ENCODE measurements around the gene MRPL34. TPM values are rescaled to one million over a fixed set of nuclear protein-coding genes. Genes with fewer than 3 reads are reported as not detected.

Gene MRPL34
- total RNA-seq, 1 donor from 2014 or later: 87.2 TPM

DNA sequence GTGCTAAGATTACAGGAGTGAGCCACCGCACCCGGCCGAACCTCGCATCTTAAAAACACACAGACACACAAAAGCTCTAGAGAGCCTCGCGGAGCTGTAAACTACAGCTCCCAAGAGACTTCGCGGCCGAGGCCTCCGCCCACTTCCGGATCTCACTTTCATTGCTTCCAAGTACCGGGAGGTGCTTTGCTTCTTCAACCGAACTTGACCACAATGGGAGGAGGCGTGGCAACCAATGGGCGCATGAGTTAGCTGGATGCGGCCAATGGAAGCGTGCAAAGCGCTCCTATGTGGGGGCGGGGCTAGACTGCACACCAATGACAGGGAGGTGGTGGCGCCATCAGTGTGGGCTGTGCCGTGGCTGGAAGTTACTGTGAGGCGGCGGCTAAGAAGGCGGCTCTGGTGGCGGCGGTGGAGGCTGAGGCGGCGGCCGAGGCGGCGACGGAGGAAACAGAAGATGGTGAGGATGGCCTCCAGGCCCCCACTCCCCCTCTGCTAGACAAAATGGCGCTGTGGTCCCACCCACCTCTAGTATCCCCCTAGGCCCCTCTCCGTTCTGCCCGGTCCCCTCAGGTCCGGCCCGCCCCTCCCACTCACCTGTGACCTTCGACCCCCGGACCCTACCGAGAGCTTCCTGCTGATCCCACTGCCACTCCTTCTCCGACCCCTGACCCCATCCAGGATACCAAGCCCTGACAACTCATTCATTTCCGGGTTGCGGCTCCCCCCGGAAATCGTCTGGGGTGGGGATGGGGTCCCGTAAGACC, 3.7 kb downstream of the MRPL34 start, which contains the start of gene DDA1:
TSS of gene DDA1 (plus strand) at position 366 of the 767 bp plus-strand sequence. CDS start at position 458, 92 bp downstream.
- DNase-seq (ENCODE audit: low read depth): peak; percentile 100

DNA sequence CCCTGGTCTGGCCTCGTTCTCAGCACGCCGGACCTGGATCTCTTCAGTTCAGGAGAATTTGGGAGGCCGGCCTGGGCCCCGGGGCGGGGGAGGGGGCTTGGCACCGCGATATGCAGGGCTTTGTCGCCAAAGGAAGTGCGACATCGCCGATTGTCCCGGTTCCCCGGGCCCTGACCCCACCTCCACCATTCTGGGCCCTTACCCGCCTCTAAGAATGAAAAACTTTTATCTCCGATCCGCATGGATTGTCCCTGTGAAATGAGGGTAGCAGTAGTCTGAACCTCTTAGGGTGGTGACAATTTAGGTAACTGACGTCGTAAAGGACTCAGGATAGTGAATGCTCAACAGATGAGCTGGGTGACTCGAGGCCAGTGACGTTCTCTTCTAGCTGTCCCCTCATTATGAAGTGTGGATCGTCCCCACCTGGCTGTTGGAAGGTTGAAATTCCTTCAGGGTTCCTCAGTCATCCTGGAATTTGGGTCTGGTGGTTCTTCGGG, 4.3 kb downstream of the MRPL34 start:
- DNase-seq (ENCODE audit: low read depth): no peak

DNA sequence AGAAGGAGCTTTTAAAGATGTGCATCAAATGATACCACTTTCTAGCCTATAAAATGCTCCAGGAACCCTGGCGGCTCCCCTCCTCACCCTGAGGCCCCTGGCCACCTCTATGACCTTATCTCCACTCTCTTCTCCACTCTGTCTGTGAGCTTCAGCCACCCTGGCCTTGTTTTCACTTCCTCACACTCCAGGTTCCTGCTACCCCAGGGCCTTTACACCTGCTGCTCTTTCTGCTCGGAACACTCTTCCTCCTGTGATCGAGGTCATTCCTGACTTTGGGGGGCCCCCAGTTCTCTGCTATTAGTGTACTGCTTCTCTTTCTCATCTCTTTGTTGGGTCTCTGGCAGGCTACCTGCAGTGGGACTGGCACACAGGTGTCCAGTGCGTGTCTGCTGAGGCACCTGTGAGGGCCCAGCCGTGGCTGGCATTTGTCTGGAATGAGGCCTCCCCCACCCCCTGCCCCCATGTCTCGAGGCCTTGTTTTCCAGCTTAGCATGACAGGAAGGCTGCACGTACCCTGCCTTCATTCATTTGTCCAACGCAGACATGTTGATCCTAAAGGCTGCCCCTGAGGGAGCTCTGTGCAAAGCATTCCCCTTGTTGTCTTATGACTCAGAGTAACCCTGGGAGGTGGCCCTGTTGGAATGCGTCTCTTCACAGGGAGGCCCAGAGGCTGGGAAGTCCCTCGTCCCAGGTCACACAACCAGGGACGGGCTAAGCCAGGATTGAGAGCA, 6.0 kb downstream of the MRPL34 start:
- DNase-seq (ENCODE audit: low read depth): peak; percentile 48

DNA sequence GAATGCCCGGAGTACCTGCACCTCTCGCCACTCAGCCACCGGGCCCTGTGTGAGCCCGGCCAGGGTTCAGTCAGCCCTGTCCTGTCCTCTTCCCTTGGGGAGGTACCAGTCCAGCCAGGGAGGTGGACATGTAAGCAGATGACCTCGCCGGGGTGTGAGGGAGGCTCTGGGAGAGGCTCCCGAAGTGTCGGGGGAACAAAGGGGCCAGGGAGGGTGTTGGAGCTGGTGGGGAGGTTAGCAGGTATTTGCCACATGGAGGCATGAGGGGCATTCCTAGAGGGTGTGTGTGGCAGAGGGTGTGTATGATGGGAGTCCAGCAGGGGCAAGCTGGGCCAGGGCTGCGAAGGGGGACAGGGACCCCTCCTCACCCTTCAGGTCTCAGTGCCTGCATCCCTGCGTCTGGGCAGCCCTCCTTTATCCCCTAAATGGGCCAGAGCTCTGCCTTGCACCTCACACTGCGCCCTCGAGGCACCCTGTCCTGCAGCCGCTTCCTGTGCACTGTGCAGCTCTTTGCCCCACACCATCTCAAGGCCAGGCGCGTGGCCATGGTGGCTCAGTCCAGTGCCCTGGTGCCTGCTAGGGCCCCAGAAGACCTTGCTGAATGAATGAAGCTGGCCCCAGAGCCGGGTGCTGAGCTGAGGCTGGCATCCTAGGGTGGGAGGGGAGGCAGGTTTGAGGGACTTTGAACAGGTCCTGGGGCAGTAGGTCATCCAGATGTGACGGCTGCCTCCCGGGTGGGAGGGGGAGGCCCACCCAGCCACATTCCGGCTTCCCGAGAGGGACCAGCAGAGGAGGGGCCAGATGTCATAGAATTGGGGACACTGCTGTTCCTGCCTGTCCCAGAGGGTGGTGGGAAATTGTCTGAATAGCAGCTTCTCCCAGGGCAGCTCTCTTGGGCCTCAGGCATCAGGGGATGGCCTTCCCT, 6.8 kb downstream of the MRPL34 start:
- no peak for DNase-seq (ENCODE audit: low read depth)

DNA sequence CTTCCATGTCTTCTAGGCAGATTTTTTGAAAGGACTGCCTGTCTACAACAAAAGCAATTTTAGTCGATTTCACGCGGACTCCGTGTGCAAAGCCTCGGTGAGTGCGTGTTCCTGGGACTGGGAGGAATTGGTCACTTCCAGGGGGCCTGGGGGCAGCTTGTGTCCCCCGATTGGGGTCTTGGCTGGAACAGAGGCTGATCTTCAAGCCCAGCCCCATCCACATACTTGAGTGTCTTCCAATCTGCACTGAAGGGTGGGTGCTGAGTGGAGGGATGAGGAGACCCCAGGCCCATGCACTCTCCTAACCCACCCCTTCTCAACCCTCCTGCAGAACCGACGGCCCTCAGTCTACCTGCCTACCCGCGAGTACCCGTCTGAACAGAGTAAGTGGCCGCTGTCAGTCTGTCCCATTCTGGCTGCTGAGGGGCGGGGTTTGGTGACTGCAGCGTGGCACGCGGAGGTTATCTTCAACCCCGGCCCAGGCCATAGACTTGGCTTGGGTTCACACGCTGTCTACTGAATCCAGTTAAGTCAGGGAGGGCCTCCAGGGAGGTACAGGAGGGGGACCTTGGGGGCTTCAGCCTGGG, 8.4 kb downstream of the MRPL34 start:
- DNase-seq (ENCODE audit: low read depth): no peak

DNA sequence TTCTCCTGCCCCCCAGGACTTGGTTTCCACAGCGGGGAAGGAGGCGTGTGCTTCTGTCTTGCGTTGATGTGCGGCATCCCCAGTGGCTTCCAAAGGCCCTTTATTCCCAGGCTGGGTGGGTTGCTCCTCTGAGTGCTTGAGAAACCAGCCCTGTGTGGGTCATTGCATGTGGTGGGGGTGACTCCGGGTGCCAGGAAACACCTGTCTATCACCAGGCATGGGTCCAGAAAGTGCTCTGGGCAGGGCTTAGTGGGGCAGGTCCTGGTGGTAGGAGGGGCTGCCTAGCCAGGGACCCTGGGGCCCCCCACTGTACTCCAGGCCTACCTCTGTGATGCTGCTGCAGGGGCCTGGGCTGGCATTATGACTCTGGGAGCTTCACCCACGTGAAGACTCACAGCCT, 13.3 kb downstream of the MRPL34 start:
- DNase-seq (ENCODE audit: low read depth): no peak

DNA sequence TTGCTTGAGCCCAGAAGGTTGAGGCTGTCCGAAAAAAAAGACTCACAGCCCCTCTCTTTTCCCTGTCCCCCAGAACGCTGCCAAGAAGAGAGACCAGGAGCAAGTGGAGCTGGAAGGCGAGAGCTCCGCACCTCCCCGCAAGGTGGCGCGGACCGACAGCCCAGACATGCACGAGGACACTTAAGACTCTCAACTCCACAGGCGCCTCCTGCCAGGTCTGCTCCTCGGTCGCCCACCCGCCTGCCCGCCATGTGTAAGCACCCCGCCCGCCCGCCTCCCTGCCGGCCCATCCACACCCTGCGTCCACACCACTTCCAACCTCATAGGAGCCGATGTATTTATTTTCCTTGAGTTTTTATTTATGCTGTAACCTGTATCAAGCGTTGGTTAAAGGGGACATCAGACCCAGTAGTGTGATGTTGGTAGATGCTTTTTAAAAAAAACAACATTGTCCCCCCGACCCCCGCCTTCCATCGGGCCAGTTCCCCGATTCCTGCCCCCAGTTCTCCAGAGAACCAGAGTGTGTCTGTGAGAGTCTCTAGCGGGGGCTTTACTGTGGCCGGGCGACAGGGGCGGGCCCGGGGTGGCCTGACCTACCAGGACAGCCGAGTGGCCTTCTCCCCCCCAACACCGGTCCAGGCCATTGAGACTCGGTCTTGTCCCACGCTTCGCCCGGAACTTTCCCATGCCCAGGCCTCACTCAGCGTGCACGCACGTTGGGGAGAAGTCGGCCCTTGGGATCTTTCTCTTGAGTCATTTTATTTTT, 14.0 kb downstream of the MRPL34 start:
- DNase-seq (ENCODE audit: low read depth): no peak

DNA sequence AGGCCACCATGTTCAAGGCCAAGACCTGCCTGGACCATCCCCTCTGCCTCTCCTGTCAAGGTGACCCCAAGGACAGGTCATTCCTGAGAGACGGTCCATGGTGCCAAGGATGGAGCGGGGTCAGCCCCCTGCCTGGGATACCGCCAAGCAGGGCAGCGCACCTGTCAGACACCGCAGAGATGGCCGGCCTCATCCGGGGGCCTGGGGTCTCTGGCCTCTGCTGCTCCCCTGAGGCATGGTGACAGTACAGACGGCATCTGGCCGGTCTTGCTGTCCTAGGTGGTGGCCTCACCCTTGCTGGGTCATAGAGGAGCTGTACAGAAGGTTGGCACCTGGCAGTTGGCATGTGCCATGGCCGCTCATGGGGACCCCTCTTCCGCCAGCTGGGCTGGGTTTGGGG, 14.8 kb downstream of the MRPL34 start:
- no peak for DNase-seq (ENCODE audit: low read depth)

DNA sequence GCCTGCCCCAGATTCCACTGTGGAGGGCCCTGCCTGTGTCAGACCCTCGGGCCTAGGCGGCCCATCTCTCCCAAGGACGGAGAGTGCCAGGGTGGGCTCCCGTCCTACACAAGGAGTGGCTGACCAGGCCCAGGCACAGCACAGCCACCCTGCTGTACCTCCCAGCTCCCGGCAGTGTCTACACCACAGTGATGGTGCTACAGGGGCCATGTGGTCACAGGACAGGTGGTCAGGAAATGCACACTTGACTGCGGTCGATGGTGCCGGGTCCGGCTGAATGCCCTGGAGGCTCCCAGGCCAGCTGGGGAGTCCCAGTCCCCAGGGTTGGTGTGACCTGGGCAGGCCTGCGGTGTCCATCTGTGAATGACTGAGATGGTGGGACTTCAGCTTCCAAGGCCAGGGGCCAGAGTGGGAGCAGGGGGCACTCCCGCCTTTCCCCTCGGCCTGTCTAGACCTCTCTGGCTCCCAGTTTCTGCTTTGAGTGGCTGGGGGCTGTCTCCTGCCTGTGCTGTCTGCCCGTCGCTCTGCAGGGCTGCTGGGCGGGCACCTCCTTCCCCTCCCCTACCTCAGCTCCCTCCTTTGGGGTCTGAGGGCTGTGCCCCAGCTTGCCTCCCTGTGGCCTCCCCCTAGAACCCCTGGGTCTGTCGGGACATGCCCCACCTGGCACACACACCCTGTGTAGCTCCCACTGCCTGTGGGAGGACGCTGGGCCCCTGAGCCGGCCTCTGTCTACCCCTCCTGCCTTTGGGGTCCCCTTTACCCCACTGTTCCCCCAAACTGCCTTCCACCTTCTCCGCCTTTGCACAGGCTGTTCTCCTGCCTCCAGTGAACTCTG, 16.2 kb downstream of the MRPL34 start:
- no peak for DNase-seq (ENCODE audit: low read depth)

DNA sequence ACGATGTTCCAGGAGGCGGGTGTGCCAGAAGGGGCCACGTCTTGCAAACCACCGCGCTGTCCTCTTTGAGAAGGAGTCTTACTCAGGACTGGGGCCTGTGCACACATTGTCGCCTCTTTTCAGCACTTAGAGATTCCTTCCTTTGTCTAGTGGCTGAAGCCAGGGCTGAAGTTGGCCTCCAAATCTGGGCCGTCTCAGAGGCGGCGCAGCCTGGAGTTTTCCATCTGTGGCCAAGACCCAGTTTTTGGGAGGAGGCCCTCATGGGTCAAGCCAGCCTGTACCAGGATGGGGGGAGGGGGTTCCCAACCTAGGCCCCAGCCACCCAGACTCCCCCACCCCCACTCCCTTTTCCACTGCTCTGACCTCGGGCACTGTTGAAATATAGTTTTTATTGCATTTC, 17.2 kb downstream of the MRPL34 start:
- no peak for DNase-seq (ENCODE audit: low read depth)

DNA sequence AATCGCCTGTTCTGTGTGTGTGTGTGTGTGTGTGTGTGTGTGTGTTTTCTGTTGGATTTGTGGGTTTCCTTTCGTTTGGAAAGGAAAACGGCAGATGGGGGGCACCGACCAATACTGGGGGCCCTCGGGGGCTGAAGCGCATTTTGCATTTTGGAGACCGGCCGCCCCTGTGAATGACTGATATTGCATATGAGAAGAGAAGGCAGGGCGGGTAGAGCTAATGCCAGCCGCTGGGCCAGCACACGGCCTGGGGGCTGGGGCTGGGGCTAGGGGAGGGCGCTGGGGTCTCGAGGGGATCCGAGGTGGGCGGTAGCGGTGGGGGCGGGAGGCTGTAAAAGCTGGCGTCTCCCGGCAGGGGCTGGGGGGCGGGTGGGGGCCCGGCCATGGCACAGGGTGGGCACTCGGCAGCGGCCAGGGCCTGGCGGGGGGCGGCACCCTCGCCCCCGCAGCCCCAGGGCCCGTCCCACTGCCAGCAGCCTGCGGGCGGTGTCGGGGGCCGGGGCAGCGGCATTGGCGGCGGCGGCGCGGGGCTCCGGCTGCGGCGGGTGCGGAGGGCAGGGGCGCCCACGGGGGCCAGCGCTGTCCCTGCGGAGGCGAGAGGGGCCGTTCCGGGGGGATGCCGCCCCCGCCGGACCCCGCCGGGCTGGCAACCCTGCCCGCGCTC, 17.8 kb downstream of the MRPL34 start:
- no peak for DNase-seq (ENCODE audit: low read depth)

DNA sequence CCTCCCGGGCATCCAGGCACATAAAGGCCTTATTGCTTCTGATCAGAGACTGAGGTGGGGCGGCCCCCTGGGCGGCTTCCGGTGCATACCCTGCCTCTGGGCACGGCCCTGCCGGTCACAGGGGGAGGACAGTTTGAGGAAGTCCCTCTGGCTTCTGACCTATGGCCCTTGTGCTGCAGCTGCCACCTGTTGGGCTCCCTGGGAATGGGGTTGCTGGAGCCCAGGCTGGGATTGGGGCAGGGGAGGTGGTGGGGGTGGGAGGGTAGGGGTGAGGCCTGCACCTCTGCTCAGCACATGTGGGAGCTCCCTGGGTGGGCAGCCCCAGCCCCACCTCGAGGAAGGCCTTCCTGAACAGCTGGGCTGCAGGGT, 18.3 kb downstream of the MRPL34 start:
- DNase-seq (ENCODE audit: low read depth): no peak

DNA sequence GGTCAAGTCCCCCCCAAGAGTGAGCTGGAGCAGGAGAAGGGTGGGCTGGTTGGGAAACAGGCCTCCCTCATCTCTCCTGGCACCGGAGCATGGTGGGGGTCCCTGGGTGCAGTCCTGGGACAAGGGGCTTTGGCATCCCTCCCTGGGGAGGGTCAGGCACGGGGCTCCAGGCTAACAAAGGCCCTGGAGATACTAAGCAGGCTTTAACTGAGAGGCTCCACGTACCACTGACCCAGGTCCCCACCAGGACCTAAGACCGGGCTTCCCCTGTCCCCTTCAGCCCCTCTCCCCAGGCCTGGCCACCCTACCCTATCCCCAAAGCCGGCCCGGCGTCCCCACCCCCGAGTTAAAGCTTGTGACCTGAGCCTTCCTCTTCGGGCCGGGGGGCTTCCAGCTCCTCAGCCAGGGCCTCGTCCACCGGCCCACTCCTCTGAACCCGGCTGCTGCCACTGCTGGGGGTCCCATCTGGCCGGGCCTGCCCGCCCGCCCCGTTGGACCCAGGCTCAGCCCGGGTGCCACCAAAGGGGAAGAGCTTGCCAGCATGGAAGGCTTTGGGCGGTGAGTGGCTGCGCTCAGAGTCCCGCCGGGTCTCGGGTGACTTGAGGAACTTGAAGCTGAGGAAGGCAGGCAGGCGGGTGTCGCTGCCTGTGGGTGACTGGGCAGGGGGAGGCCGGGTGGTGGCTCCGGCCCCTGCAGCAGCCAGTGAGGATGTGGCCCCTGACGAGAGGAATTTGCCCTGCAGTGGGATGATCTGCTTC, 18.9 kb downstream of the MRPL34 start:
- DNase-seq (ENCODE audit: low read depth): no peak

DNA sequence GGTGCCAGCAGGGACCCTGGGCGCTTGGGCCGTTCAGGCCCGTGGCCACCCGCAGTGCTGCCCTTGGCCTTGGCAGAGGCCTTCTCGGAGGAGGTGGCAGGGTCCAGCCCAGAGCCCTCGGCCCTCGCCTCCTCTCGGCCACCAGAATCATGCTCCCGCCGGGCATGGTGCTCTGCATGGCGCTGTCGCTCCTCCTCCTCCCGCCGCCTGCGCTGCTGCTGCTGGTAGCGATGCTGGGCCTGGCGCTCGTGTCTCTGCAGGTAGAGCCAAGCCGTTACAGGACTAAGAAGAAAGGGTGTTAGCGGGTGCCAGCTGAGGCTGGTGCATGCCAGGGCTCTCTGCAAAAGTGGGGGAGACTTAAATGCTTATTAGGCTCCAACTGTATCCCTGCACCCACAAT, 19.5 kb downstream of the MRPL34 start:
- DNase-seq (ENCODE audit: low read depth): no peak

DNA sequence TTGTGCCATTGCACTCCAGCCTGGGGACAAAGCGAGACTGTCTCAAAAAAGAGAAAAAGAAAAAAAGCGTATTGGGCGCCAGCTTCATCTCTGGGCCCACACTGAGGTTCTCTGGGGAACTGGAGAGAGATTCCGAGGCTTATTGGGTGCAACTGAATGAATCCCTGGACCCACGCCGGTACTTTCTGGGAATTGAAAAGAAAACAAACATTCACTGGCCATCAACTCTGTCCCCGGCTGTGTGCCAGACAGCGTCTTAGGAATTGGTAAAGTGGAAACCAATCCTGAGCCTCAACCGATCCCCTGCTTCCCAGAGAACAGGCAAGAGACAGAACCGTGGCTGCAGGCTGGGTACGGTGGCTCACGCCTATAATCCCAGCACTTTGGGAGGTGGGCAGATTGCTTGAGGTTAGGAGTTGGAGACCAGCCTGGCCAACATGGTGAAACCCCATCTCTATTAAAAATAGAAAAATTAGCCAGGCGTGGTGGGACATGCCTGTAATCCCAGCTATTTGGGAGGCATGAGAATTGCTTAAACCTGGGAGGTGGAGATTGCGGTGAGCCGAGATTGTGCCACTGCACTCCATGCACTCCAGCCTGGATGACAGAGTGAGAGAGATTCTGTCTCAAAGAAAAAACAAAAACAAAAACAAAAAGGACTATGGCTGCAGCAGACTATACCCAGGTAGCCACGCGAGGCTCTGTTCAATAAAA, 20.4 kb downstream of the MRPL34 start:
- no peak for DNase-seq (ENCODE audit: low read depth)

DNA sequence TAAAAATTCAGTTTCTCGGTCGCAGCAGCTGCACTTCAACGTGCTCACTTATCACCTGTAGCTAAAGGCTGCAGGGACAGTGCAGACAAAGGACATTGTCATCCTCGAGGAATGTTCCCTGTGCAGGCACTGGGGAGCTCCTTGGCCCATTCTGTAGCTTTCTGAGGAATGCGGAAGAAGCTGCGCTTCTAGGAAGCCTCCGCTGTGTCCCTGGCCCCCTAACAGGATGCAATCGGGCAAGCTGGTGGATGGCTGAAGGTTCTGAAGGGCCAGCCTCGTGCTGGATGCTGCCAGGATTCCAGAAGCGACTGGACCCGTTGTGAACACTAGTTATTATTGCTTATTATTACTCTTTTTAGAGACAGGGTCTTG, 20.9 kb downstream of the MRPL34 start:
- DNase-seq (ENCODE audit: low read depth): no peak

DNA sequence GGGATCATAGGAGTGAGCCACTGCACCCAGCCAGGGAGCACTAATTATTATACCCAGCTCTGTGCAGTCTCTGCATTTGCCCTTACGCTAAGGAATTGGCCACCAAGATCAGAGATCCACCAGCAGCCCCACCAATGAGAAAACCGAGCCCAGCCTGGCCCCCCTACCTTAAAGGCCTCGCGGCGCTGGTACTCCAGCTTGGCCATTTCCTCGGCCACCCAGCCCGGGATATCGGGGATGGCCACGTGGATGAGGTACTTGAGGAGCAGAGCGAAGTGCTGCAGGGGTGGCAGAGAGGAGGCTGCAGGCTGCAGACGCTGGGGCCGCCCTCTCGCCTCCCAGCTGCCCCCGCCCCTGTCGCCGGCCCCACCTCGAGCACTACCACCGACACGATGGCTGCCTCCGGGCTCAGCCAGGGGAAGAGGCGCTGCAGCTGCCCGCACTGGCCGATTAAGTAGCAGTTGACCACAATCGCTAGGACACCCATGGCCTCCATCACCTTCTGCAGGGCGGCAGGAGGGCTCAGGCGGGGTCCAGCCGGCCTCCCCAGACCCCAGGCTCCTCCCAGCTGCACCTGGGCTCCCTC, 21.5 kb downstream of the MRPL34 start:
- DNase-seq (ENCODE audit: low read depth): no peak
